Colonic mucosa (tissue), 4 donors: Measurements from ENCODE around the gene CD8B2. TPM values are rescaled to one million over a fixed set of nuclear protein-coding genes. Genes with fewer than 3 reads are reported as not detected.
"Not testable (repeated sequence)": the region's sequence is repeated elsewhere in the genome, so short reads cannot be mapped to it uniquely, and the experiment has no call there.

Experiments
- DNase-seq: peaks from one replicate; pipeline ENCODE4 v3.0.0-alpha.2; 2020
- H3K27ac ChIP-seq: fragments of 200-600 bp; one replicate; pipeline ENCODE4 v1.8.0; 2021
- H3K27me3 ChIP-seq: fragments of 200-600 bp; one replicate; pipeline ENCODE4 v1.8.0; 2021
- H3K36me3 ChIP-seq: fragments of 200-600 bp; one replicate; pipeline ENCODE4 v1.8.0; 2021
- H3K4me1 ChIP-seq: fragments of 200-600 bp; one replicate; pipeline ENCODE4 v1.8.0; 2021; ENCODE audit warnings: mild to moderate bottlenecking
- H3K4me3 ChIP-seq: fragments of 200-600 bp; one replicate; pipeline ENCODE4 v1.8.0; 2021
- H3K9ac ChIP-seq, 2 donors: one replicate each; pipeline ENCODE4 v1.7.0; 2013; ENCODE audit warnings: control low read depth in 2 of 2, low read depth in 2 of 2, low read length in 2 of 2
- H3K9me3 ChIP-seq: fragments of 200-600 bp; one replicate; pipeline ENCODE4 v1.8.0; 2021
- intact Hi-C: fragments of 100-400 bp; cut with DNase I; formaldehyde crosslinking; loops from one replicate; pipeline ENCODE4 v1.14.1; 2022
- total RNA-seq, 2 donors: library from RNA; stranded (reverse); fragmentation: NEBNext Ultra II Directional in 1 of 2; extraction: Animal tissue kit (Norgen Biotek cat#: 25700) in 1 of 2; gene quantifications; one replicate each; pipeline ENCODE4 v1.2.1, GENCODE V29; 2021
- donor health status: healthy.
- donor health status: DM: no; HTN: no; CAD: no.
- donor health status: DM: no; HTN: no; CAD: no.

CD8B2 gene
- total RNA-seq, 2 donors from 2014 or later = 0.22 TPM; not detected in 1

DNA sequence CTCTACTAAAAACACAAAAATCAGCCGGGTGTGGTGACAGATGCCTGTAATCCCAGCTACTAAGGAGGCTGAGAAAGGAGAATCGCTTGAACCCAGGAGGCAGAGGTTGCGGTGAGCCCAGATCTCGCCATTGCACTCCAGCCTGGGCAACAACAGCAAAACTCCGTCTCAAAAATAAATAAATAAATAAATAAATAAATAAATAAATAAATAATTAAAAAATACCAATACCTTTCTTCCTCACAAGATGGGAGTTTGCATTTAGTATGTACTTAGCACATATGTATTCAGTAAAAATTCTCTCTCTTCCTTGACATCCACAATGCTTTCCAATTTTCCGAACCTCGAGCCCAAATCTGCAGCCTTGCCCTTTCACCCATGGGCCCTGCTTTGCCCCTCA lies 13.2 kb downstream of the CD8B2 start:
- DNase-seq, intact Hi-C loops, H3K4me1 ChIP-seq, H3K9me3 ChIP-seq, H3K36me3 ChIP-seq, H3K27me3 ChIP-seq, H3K9ac ChIP-seq, H3K27ac ChIP-seq, H3K4me3 ChIP-seq: not testable (repeated sequence)

DNA sequence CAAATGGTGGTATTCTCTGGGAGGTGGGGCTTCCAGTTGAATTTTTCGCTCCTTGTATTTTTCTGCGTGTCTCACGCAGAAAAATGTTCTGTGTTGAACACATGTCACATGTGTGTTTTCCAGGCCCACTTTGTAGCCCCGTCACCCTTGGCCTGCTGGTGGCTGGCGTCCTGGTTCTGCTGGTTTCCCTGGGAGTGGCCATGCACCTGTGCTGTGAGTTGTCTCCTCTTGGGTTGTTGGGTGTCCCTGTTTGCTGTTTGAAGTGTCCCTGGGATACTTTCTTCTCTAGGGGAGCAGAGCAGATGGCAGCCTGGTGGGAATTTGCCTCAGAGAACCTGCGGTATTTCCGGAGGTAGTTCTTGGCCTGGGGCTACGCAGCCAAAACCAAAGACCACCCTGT lies 15.2 kb downstream of the CD8B2 start:
- H3K9me3 ChIP-seq, H3K4me3 ChIP-seq, DNase-seq, H3K36me3 ChIP-seq, intact Hi-C loops, H3K27ac ChIP-seq, H3K4me1 ChIP-seq, H3K27me3 ChIP-seq, H3K9ac ChIP-seq: not testable (repeated sequence)

- intact Hi-C loops = not testable (repeated sequence)
- peak; percentile 34 for DNase-seq
Observed at GRCh38 chr2:106504192-106504591, 17.0 kb downstream of the CD8B2 start.

DNA sequence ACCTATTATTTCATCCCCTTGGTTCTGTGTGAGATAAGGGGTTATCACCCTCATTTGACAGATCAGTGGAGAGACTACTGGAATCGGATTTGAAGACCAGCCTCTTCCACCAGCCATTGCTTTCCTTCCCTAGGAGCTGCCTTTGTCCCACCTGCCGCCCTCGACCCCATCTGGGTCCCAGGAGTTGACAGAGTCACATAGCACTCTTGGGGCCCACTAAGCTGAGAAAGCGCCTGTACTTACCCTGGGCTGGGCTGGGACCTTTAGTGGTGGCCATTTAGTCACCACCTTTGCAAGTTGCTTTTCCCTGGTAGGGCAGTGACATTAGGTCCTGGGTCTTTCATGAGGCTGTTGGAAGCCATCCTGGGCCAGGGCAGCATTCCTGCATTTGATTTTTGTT lies 17.6 kb downstream of the CD8B2 start:
- H3K27ac ChIP-seq, H3K4me3 ChIP-seq, DNase-seq, H3K27me3 ChIP-seq, H3K4me1 ChIP-seq, H3K36me3 ChIP-seq, H3K9me3 ChIP-seq, H3K9ac ChIP-seq, intact Hi-C loops: not testable (repeated sequence)

More at GRCh38 chr2:106504192-106504591, 17.0 kb downstream of the CD8B2 start:
- not testable (repeated sequence) for H3K36me3 ChIP-seq, H3K4me3 ChIP-seq, H3K27me3 ChIP-seq, H3K9me3 ChIP-seq, H3K4me1 ChIP-seq, H3K27ac ChIP-seq, H3K9ac ChIP-seq

DNA sequence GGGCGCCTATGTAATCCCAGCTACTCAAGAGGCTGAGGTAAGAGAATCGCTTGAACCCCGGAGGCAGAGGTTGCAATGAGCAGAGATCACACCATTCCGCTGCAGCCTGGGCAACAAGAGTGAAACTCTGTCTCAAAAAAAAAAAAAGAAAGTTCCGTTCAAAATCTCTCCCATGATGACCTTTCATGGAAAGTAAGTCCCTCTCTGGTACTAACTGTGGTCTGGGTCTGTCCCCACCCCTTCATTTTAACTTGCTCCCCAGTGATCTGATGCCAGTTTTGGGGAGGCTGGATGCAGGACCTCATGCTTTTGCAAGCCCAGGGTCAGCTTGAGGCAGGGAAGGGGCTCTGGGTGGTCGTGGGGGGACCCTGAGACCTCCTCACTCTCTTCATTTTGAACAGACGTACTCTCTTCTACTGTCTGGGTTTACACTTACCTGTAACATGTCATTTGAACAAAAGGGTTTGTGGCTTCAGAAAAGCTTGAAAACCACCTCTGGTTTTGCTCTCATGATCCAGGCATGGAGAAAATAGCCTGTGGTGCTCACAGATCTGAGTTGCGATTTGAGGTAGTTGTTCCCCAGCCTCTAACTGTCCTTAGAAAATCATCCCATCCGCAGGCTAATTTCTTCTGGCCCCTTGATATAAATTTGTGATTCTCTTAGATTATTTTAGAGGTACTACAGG lies 19.0 kb downstream of the CD8B2 start:
- H3K36me3 ChIP-seq, H3K9me3 ChIP-seq, H3K4me3 ChIP-seq, intact Hi-C loops, H3K4me1 ChIP-seq, DNase-seq, H3K27me3 ChIP-seq, H3K9ac ChIP-seq, H3K27ac ChIP-seq: not testable (repeated sequence)

DNA sequence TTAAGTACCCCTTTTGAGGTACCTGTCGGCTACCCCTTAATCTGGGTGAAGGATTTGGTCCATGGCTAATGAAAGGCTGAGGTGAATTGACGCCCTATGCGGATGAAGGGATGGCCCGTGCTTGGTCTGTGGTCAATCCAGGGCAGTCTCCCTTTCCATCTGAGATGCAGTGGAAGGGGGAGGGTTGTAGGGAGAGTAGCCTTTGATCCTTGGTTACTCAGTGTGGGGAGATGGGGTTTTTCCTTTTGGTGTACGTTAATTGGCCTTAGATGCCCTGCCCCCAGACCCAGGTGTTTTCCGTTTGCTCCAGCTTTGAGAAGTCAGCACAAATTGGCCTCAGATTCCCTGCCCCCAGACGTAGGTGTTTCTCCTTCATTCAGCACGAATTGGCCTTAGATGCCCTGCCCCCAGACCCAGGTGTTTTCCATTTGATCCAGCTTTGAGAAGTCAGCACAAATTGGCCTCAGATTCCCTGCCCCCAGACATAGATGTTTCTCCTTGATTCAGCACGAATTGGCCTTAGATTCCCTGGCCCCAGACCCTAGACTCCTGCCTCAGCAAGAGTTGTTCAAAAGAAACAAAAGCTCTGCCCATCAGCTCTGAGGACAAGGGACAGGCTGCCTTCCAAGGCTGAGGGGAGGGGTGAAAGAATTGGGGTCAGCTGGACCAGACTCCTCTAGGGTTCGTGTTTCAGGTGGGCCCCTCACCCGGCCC lies 21.7 kb downstream of the CD8B2 start:
- DNase-seq, intact Hi-C loops, H3K36me3 ChIP-seq, H3K27ac ChIP-seq, H3K9me3 ChIP-seq, H3K27me3 ChIP-seq, H3K9ac ChIP-seq, H3K4me1 ChIP-seq, H3K4me3 ChIP-seq: not testable (repeated sequence)

DNA sequence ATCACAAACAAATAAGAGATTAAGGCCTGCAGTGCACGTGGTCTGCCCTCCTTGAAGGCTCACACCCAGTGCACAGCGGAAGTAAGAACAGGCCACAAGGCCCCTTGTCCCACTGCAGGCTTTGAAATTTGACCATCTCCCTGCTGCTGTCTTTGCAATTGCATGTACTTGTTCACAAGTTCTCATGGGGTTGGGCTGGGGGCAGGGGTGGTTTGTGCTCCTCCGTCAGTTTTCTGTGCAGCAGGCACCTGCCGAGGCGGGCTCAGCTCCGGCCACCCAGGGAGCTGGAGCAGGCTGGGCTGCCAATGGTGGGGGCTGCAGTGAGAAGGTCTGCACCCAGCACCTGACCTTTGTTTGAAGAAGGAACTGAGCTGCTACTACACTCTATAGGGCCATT lies 22.2 kb downstream of the CD8B2 start:
- H3K36me3 ChIP-seq, H3K4me3 ChIP-seq, H3K9me3 ChIP-seq, H3K27ac ChIP-seq, H3K27me3 ChIP-seq, H3K4me1 ChIP-seq, intact Hi-C loops, DNase-seq, H3K9ac ChIP-seq: not testable (repeated sequence)

- H3K9me3 ChIP-seq, DNase-seq, H3K4me3 ChIP-seq, H3K4me1 ChIP-seq, H3K36me3 ChIP-seq, H3K9ac ChIP-seq, intact Hi-C loops, H3K27ac ChIP-seq, H3K27me3 ChIP-seq: not testable (repeated sequence)
Observed at GRCh38 chr2:106510791-106511190, 23.6 kb downstream of the CD8B2 start.

DNA sequence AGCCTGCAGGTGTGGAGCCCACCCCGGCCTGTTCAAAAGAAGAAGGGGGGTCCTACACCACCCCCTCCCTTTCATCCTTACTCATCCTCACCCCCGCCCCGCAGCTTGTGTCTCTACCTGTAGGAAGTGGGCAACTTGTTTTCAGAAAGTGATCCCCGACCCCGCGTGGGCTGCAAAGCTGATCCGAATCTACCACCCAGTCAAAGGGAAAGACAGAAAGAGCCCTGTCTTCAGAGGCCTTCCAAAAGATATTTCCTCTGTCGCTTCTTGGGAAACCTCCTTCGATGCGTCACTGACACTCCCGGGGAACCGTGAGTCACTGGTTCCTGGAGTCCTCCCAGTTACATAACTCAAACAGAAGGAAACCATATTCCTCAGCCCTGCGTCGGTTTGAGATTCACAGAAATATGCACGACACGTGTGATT lies 24.3 kb downstream of the CD8B2 start:
- DNase-seq = peak; percentile 37
- intact Hi-C loops, H3K9ac ChIP-seq, H3K4me1 ChIP-seq, H3K4me3 ChIP-seq, H3K9me3 ChIP-seq, H3K36me3 ChIP-seq, H3K27me3 ChIP-seq, H3K27ac ChIP-seq: not testable (repeated sequence)

DNA sequence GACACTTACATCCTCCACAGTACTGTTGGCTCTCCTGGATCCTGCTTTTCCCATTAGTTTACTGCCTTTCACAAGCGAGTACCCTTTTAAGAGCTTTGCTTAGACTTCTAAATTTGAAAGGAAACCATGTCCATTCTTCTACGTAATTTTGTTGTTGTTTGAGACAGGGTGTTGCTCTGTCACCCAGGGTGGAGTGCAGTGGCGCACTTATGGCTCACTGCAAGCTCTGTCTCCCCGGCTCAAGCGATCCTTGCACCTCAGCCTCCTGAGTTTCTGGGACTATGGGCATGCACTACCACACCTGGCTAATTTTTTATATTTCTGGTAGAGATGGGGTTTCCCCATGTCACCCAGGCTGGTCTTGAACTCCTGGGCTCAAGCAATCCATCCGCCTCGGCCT lies 24.8 kb downstream of the CD8B2 start:
- intact Hi-C loops, DNase-seq, H3K9ac ChIP-seq, H3K4me3 ChIP-seq, H3K9me3 ChIP-seq, H3K4me1 ChIP-seq, H3K27me3 ChIP-seq, H3K36me3 ChIP-seq, H3K27ac ChIP-seq: not testable (repeated sequence)

DNA sequence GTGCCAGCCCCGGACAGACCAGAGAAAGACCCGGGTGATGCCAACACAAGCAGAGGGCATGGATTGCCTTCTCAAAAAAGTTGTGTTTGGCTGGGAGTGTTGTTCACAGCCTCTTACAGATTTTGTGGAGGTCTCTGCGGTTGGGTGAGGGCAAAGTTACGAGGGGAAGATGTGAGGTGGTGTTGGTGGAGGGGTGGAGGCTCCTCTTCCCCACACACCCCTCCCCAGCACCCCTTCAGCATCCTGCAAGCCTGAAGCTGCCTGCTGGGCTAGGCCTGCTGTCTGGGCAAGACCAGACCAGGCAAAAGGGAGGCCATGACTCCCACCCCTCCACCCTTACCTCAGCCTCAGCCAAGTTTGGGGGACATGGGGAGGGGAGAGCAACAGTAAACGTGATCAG lies 26.2 kb downstream of the CD8B2 start:
- DNase-seq, H3K27ac ChIP-seq, H3K36me3 ChIP-seq, H3K9ac ChIP-seq, H3K27me3 ChIP-seq, intact Hi-C loops, H3K9me3 ChIP-seq, H3K4me3 ChIP-seq, H3K4me1 ChIP-seq: not testable (repeated sequence)

GRCh38 chr2:106514827-106515226 lies 27.7 kb downstream of the CD8B2 start:
- intact Hi-C loops, H3K36me3 ChIP-seq, H3K27ac ChIP-seq, H3K27me3 ChIP-seq, H3K4me3 ChIP-seq, H3K9ac ChIP-seq, H3K4me1 ChIP-seq, H3K9me3 ChIP-seq, DNase-seq: not testable (repeated sequence)
